ENCODE results near the gene NHERF2. TPM values are rescaled to one million over a fixed set of nuclear protein-coding genes. Genes with fewer than 3 reads are reported as not detected.

NHERF2 gene
- total RNA-seq, 1 donor from 2014 or later = 23.4 TPM

GRCh38 chr16:2034696-2035430 is 8.2 kb downstream of the NHERF2 start:
- no peaks in the 10 kb centered on the region for H3K9me3 Mint-ChIP-seq
- no peak for DNase-seq (ENCODE audit: extremely low spot score, unreplicated experiment)
- no peak overlapping the region for H3K4me3 Mint-ChIP-seq
- no peaks in the 10 kb centered on the region for H3K36me3 Mint-ChIP-seq
- no peak for TF ChIP-seq CTCF (conservative IDR thresholded peaks at IDR 0.05)
- peaks cover 10% of the 10 kb centered on the region for H3K4me1 Mint-ChIP-seq (ENCODE audit: unreplicated experiment)
- H3K27ac Mint-ChIP-seq = no peak overlapping the region
- no peaks in the 10 kb centered on the region for H3K27me3 Mint-ChIP-seq

GRCh38 chr16:2035431-2036199 is 8.9 kb downstream of the NHERF2 start:
- Mint-ChIP-seq H3K9me3 (no peaks in the 10 kb centered on the region), H3K27me3 (no peaks in the 10 kb centered on the region), H3K4me3 (no peak overlapping the region), H3K4me1 (ENCODE audit: unreplicated experiment) (peaks cover 10% of the 10 kb centered on the region), H3K27ac (no peak overlapping the region), H3K36me3 (no peaks in the 10 kb centered on the region)
- no peak for DNase-seq (ENCODE audit: extremely low spot score, unreplicated experiment)
- no peak for TF ChIP-seq CTCF (conservative IDR thresholded peaks at IDR 0.05)

GRCh38 chr16:2036200-2036966 is 9.7 kb downstream of the NHERF2 start:
- Mint-ChIP-seq H3K27me3 (no peaks in the 10 kb centered on the region), H3K9me3 (no peaks in the 10 kb centered on the region), H3K27ac (no peak overlapping the region), H3K4me1 (ENCODE audit: unreplicated experiment) (peaks cover 10% of the 10 kb centered on the region), H3K4me3 (no peak overlapping the region), H3K36me3 (no peaks in the 10 kb centered on the region)
- peak; percentile 66 for DNase-seq (ENCODE audit: extremely low spot score, unreplicated experiment)
- no peak for TF ChIP-seq CTCF (conservative IDR thresholded peaks at IDR 0.05)

GRCh38 chr16:2037115-2037514 is 10.4 kb downstream of the NHERF2 start:
- Mint-ChIP-seq H3K27ac (no peak overlapping the region), H3K9me3 (no peaks in the 10 kb centered on the region), H3K36me3 (no peaks in the 10 kb centered on the region), H3K27me3 (no peaks in the 10 kb centered on the region), H3K4me3 (no peak overlapping the region), H3K4me1 (ENCODE audit: unreplicated experiment) (peaks cover 10% of the 10 kb centered on the region)
- DNase-seq (ENCODE audit: extremely low spot score, unreplicated experiment) = no peak
- no peak for TF ChIP-seq CTCF (conservative IDR thresholded peaks at IDR 0.05)

- peak overlapping the region; percentile 62 for H3K4me3 Mint-ChIP-seq
- no peaks in the 10 kb centered on the region for H3K27me3 Mint-ChIP-seq
- DNase-seq (ENCODE audit: extremely low spot score, unreplicated experiment) = no peak
- TF ChIP-seq CTCF (conservative IDR thresholded peaks at IDR 0.05) = no peak
- H3K36me3 Mint-ChIP-seq = no peaks in the 10 kb centered on the region
- H3K27ac Mint-ChIP-seq = peak overlapping the region; percentile 77
- no peaks in the 10 kb centered on the region for H3K9me3 Mint-ChIP-seq
- peaks cover 10% of the 10 kb centered on the region for H3K4me1 Mint-ChIP-seq (ENCODE audit: unreplicated experiment)
These were observed 11.1 kb downstream of the NHERF2 start for GRCh38 chr16:2037647-2038381.
